NT2/D1 (cell line): ENCODE measurements around the gene ABAT.

Experiments
- SUZ12 ChIP-seq: IDR thresholded peaks from 2 replicates; pipeline ENCODE4 v1.6.1; 2011; ENCODE audit not compliant: insufficient read length, insufficient read depth; ENCODE audit errors: extremely low read depth
- YY1 ChIP-seq: IDR thresholded peaks from 2 replicates; pipeline ENCODE4 v1.6.1; 2011; ENCODE audit not compliant: insufficient read length, insufficient read depth
- ZNF274 ChIP-seq: IDR thresholded peaks from 2 replicates; pipeline ENCODE4 v1.6.1; 2011; ENCODE audit warnings: mild to moderate bottlenecking, low read depth, low read length

- TF ChIP-seq YY1 (no peak), ZNF274 (no peak), SUZ12 (no peak)
These were observed 11.7 kb downstream of the ABAT start for GRCh38 chr16:8686031-8686621.
